Stimulated activated CD4-positive, alpha-beta T cell treated with anti-CD3 and anti-CD28 coated beads, TNF-alpha, amount 100 ng/mL, for 24 hours (primary cell): Measurements from ENCODE around the gene OR5D14.

Experiments
- DNase-seq, 3 experiments: peaks; one replicate each; pipeline ENCODE4 v3.0.0-alpha.2; 2020; ENCODE audit warnings: low read depth in 3 of 3

The OR5D14 gene

DNA sequence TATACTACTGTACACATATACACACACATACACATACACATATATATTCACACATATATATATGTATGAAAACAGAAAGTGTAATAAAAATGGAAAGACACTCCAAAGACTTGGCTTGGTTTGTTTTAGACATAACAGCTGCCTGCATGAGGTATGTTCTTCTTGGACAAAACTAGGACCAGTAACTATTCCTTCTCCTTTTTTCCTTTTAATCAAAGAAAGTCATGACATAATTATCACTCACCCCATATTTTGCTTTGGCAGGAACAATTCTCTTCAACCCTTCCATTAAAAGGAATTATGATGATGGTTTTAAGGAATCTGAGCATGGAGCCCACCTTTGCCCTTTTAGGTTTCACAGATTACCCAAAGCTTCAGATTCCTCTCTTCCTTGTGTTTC is at the start of gene OR5D14:
OR5D14 (plus strand) TSS at position 301 of the 400 bp plus-strand sequence; CDS start at position 301, 0 bp downstream.
- no peak for DNase-seq

- no peak for DNase-seq
Observed at GRCh38 chr11:55773138-55773537, 22.2 kb upstream of the OR5D14 start, which contains the start of gene OR5D13. Gene OR5D13 (plus strand): TSS chr11:55773438. CDS start chr11:55773438, 0 bp downstream.

DNA sequence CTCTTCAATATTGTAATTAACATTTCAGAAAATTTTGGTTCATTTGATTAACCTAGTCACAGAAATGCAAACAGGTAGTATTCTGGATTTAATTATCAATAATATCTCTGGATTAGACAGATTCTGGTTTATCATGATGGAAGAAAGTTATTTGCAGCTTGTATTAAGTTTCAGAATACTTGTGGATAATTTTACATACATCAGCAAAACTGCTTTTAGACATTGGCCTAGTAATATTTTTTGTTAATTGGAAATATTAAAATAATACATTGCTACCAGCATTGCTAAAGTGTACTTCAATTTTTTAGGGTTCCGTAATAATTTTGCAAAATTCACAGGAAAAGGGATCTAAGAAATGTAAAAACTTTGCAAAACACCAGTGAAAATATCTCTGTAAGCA is 3.8 kb upstream of the OR5D14 start:
- DNase-seq, result no peak

- no peak for DNase-seq
Observed at GRCh38 chr11:55793321-55793720, 2.0 kb upstream of the OR5D14 start.

DNA sequence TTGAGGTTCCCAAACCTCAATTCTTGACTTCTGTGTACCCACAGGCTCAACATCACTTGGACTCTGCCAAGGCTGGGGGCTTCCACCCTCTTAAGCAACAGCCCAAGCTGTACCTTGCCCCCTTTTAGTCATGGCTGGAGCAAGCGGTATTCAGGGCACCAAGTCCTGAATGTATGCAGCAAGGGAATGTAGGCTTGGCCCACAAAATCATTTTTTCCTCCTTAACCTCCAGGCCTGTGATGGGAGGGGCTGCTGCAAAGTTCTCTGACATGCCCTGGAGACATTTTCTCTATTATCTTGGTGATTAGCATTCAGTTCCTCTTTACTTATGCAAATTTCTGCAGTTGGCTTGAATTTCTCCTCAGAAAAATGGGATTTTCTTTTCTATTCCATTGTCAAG is 10.9 kb downstream of the OR5D14 start:
- no peak for DNase-seq

DNA sequence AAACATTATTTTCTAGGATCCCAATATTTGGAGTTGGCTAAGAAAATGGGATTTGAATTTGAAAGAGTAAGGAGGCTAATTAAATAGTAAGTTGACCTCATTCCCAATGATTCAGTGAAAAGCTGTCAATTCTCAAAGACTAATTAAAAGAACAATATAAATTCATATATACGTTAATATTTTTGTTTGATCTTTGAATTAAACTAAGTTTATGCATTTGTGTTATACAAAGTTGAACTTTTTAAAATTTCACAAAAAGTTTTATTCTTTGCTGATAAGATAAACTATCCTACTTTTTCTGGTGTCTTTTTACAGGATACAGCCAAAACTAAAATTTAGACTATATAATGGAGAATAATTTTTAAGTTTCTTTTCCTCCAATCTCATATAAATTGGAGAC is 15.7 kb downstream of the OR5D14 start, which contains the start of gene OR5L1:
OR5L1 (plus strand) TSS at position 301 of the 400 bp plus-strand sequence. CDS start 100 bp downstream, outside the sequence.
- no peak for DNase-seq

- DNase-seq, result no peak
Observed at GRCh38 chr11:55819330-55819729, 24.0 kb downstream of the OR5D14 start, which contains the start of gene OR5D18. Gene OR5D18 (plus strand): TSS chr11:55819630. CDS start chr11:55819630, 0 bp downstream.

DNA sequence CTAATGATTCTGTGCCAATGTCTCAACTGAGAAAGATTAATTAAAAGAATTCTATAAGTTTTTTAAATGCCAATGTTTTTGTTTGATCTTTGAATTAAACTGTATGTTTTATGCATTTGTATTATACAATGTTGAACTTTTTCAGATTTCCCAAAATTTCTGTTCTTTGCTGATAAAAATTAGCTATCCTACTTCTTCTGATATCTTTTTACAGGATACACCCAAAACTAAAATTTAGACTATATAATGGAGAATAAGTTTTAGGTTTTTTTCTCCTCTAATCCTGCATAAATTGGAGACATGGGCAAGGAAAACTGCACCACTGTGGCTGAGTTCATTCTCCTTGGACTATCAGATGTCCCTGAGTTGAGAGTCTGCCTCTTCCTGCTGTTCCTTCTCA is 31.6 kb downstream of the OR5D14 start, which contains the start of gene OR5L2:
OR5L2 (plus strand) TSS at position 301 of the 400 bp plus-strand sequence; CDS start at position 301, 0 bp downstream.
- DNase-seq, result no peak

GRCh38 chr11:55838452-55838851 is 43.1 kb downstream of the OR5D14 start, which contains the start of gene OR5D16:
Gene OR5D16 (plus strand): TSS chr11:55838752. CDS start chr11:55838752, 0 bp downstream.
- DNase-seq, result no peak
